ENCODE results near the gene REL. TPM values are rescaled to one million over a fixed set of nuclear protein-coding genes. Genes with fewer than 3 reads are reported as not detected.
"Not testable (repeated sequence)": the region's sequence is repeated elsewhere in the genome, so short reads cannot be mapped to it uniquely, and the experiment has no call there.

Gene REL
- total RNA-seq, 2 experiments from 2014 or later, result 40.3 to 40.5 TPM

DNA sequence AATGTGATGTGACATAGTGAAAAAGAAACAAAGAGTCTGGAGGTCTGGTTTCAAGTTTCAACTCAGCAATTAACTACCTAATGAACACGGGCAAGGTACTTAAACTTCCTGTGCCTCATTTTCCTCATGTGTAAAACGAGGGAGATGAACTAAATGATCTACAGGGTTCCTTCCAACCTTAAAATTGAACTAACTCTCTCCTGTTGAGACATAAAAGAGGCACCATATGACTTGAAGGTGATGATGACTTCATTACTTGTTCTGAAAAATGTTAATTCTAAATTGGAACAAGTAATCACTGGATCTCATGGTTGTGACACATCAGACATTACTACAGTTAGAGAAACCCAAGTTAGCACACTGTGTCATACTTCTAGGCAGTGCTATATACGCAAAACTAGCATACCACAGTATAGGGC, 8.9 kb upstream of the REL start:
- H3K36me3 Mint-ChIP-seq (ENCODE audit: low read depth), result peaks cover 4% of the 10 kb centered on the region

DNA sequence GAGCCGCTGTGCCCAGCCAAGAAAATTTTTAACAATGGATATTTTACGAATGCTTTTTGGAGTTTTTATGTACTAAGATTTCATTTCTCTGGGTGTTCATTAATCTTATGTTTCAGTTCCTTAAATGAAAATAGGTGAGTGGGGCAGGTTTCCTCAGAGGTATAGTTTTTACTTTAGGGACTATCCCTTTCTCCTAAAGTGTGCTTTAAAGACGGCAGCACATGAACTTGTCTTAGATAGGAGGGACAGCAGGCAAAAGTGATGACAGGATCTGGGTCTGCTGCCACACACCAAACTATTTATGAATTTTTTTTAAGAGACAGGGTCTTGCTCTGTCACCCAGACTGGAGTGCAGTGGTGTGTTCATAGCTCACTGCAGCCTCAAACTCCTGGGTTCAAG, 8.0 kb upstream of the REL start:
- H3K4me1 Mint-ChIP-seq (ENCODE audit: low read depth), result peaks cover 32% of the 10 kb centered on the region
- no peaks in the 10 kb centered on the region for H3K36me3 Mint-ChIP-seq (ENCODE audit: low read depth)
- peak overlapping the region; percentile 69 for H3K27ac Mint-ChIP-seq
- CTCF ChIA-PET, result interaction anchor here (0.6 to 1.1 kb wide), 6 partner anchors 13 to 144 kb away, joined by 3 to 7 read pairs (median 3); partner anchors contain the start of gene PEX13
- H3K4me3 Mint-ChIP-seq, result no peak overlapping the region
- intact Hi-C loops (cut with micrococcal nuclease), result loop anchor here (1.0 to 2.0 kb wide), 4 partner anchors 8 to 1325 kb away; partner anchors contain the start of genes PEX13 and REL
- no peaks in the 10 kb centered on the region for H3K27me3 Mint-ChIP-seq (ENCODE audit: low read depth)
- peak; percentile 51 for DNase-seq
- peaks cover 6% of the 10 kb centered on the region for H3K9me3 Mint-ChIP-seq

More for the DNA sequence above, 8.9 kb upstream of the REL start:
- H3K9me3 Mint-ChIP-seq, result peaks cover 8% of the 10 kb centered on the region
- peak overlapping the region; percentile 69 for H3K27ac Mint-ChIP-seq
- H3K4me1 Mint-ChIP-seq (ENCODE audit: low read depth), result peaks cover 40% of the 10 kb centered on the region
- H3K27me3 Mint-ChIP-seq (ENCODE audit: low read depth), result no peaks in the 10 kb centered on the region
- intact Hi-C loops (cut with micrococcal nuclease), result loop anchor here (1.0 to 2.0 kb wide), 14 partner anchors 19 to 1326 kb away; partner anchors contain the start of genes PAPOLG and PEX13
- no peak overlapping the region for H3K4me3 Mint-ChIP-seq
- CTCF ChIA-PET, result interaction anchor here (0.6 to 1.1 kb wide), 2 partner anchors 39 to 93 kb away, joined by 3 read pairs; no protein-coding TSS in a partner anchor
- no peak for DNase-seq

DNA sequence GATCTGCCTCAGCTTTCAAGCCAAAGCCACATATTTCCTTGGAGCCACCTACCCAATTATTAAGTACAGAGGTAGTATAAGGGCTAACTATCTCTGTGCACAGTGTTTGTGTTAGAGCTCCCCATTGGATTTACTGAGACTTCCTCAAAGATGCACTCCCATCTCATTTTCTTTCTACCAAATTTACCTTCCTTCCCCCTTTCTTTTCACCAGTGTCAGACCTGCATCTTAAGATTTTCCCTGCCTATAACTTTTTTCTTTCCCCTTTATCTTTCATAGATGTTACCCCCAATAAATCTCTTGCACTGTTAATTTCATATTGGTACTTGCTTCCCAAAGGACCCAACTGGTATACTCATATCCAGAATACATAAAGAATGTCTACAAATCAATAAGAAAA, 5.9 kb upstream of the REL start:
- H3K27ac Mint-ChIP-seq, result no peak overlapping the region
- no peak for DNase-seq
- no peaks in the 10 kb centered on the region for H3K27me3 Mint-ChIP-seq (ENCODE audit: low read depth)
- intact Hi-C loops (cut with micrococcal nuclease), result no loop called here
- H3K4me1 Mint-ChIP-seq (ENCODE audit: low read depth), result peaks cover 33% of the 10 kb centered on the region
- no peaks in the 10 kb centered on the region for H3K36me3 Mint-ChIP-seq (ENCODE audit: low read depth)
- no peak overlapping the region for H3K4me3 Mint-ChIP-seq
- no peaks in the 10 kb centered on the region for H3K9me3 Mint-ChIP-seq
- CTCF ChIA-PET, result interaction anchor here (0.5 to 1.0 kb wide), 3 partner anchors 9 to 148 kb away, joined by 3 to 6 read pairs (median 6); no protein-coding TSS in a partner anchor

DNA sequence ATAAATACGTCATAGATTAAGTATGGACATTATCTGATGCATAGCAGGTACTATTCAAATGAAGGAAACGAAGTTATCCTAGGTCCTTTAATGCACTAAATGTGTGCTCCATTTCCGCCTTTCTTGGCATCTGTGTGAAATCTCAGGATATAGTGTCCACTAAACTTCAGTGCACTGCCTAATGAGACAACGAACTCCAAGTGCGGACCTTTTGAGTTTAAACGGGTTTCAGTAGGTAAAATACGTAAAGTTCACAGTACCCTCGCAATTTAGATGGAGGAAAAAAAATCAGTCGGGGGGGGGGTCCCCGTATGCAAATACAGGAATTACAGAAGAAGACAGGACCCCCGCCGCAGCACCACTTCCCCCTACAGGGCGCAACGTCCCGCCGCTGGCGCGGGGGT, 729 bp upstream of the REL start:
- peak overlapping the region; percentile 87 for H3K27ac Mint-ChIP-seq
- peaks cover 15% of the 10 kb centered on the region for H3K4me1 Mint-ChIP-seq (ENCODE audit: low read depth)
- CTCF ChIA-PET, result interaction anchor here (0.7 to 2.9 kb wide), 6 partner anchors 26 to 118 kb away, joined by 3 to 22 read pairs (median 6); no protein-coding TSS in a partner anchor
- DNase-seq, result no peak
- H3K36me3 Mint-ChIP-seq (ENCODE audit: low read depth), result peaks cover 19% of the 10 kb centered on the region
- intact Hi-C loops (cut with micrococcal nuclease), result loop anchor here (1.0 to 10.0 kb wide), 16 partner anchors 7 to 1316 kb away; partner anchors contain the start of genes B3GNT2, PAPOLG, PEX13 and USP34
- H3K4me3 Mint-ChIP-seq, result peak overlapping the region; percentile 100
- H3K9me3 Mint-ChIP-seq, result no peaks in the 10 kb centered on the region
- H3K27me3 Mint-ChIP-seq (ENCODE audit: low read depth), result no peaks in the 10 kb centered on the region

DNA sequence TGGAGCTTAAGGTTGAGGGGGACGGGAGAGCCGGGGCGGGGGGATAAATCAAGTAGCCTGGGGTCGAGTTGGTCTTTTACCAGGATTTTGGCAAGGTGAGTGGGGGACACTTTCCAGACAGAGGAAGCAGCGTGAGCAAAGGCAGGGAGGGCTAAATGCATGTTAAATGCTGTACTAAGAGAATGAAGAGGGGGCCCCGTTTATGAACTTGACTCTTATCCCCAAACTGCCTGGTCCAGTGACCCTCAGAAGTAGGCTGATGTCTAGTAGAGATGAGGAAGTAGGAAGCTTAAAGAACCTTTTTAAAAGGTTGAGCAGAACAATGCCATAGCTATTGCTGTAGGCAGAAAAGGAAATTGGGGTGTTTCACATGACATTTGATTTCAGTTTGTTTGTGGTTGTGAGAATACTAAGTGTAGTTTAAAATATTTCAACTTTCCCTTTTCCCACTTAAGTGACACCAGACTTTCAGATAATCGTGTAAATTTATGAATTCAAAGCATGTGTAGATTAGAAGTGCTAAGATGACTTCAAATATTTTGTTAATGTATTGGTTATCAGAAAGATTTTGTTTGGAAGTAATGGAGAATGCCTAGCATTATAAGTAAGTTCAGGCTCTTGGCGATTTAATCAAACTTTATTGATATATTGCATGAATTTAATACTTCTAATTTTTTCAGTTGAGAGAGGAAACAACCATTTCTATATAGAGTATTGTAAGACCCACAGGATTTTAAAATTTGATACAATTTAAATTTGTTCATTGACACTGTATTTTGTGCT, 1.8 kb downstream of the REL start:
- Mint-ChIP-seq H3K9me3 (no peaks in the 10 kb centered on the region), H3K27me3 (ENCODE audit: low read depth) (no peaks in the 10 kb centered on the region), H3K4me3 (peak overlapping the region; percentile 100), H3K4me1 (ENCODE audit: low read depth) (peaks cover 32% of the 10 kb centered on the region), H3K36me3 (ENCODE audit: low read depth) (peaks cover 25% of the 10 kb centered on the region), H3K27ac (peak overlapping the region; percentile 98)
- peak; percentile 27 for DNase-seq
- CTCF ChIA-PET, result interaction anchor here (0.5 to 2.9 kb wide), 11 partner anchors 16 to 330 kb away, joined by 3 to 22 read pairs (median 4); partner anchors contain the start of genes BCL11A, PEX13 and PUS10
- intact Hi-C loops (cut with micrococcal nuclease), result loop anchor here (1.0 to 10.0 kb wide), 4 partner anchors 16 to 792 kb away; partner anchors contain the start of gene USP34

DNA sequence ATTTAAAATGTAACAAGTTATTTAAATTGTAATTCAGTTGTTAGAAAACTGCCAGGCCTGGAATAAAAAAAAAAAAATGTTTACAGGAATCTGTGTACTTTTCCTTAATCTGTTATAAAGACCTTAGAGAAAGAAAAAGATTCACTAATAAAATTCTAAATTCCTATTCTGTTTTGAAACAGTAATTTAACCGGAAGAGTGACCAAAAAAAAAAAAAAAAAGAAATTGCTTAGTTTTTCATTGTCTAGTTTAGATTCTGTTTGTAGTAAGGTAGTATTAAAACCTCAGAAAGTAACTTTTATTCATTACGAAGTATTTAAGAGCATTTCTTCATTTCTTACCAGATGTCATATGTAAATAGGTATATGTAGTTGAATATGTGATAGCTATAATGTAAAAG, 2.5 kb downstream of the REL start:
- Mint-ChIP-seq H3K36me3 (ENCODE audit: low read depth) (peaks cover 26% of the 10 kb centered on the region), H3K4me3 (peak overlapping the region; percentile 100), H3K4me1 (ENCODE audit: low read depth) (peaks cover 39% of the 10 kb centered on the region), H3K27me3 (ENCODE audit: low read depth) (no peaks in the 10 kb centered on the region), H3K9me3 (no peaks in the 10 kb centered on the region), H3K27ac (peak overlapping the region; percentile 98)
- intact Hi-C loops (cut with micrococcal nuclease), result loop anchor here (1.0 to 10.0 kb wide), 3 partner anchors 15 to 791 kb away; partner anchors contain the start of gene USP34
- no peak for DNase-seq
- CTCF ChIA-PET, result interaction anchor here (1.0 to 1.7 kb wide), 3 partner anchors 9 to 114 kb away, joined by 5 to 6 read pairs (median 6); no protein-coding TSS in a partner anchor

DNA sequence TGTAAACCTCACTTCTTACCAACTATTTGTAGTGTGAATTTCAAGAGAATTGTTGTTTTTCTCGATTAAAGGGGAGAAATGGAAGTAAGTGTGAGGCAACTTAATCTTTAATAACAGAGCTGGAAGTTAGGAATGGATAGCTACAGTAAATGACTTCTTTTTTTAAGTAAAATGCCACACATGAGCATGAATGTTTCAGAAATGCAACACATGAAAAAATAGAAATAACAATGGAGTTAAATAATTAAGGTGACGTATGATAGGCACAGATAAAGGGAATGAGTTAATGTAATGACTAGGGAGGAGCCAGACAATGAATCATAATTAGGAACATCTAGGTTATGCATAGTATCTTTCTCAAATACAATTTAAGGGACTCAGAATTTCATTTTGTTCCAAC, 3.4 kb downstream of the REL start:
- DNase-seq, result no peak
- peak overlapping the region; percentile 69 for H3K4me3 Mint-ChIP-seq
- no peaks in the 10 kb centered on the region for H3K27me3 Mint-ChIP-seq (ENCODE audit: low read depth)
- peaks cover 33% of the 10 kb centered on the region for H3K36me3 Mint-ChIP-seq (ENCODE audit: low read depth)
- intact Hi-C loops (cut with micrococcal nuclease), result loop anchor here (5.0 to 10.0 kb wide), 2 partner anchors 588 to 790 kb away; partner anchors contain the start of gene USP34
- peaks cover 44% of the 10 kb centered on the region for H3K4me1 Mint-ChIP-seq (ENCODE audit: low read depth)
- CTCF ChIA-PET, result interaction anchor here (1.0 to 1.7 kb wide), 4 partner anchors 10 to 114 kb away, joined by 5 to 7 read pairs (median 6); no protein-coding TSS in a partner anchor
- H3K9me3 Mint-ChIP-seq, result no peaks in the 10 kb centered on the region
- H3K27ac Mint-ChIP-seq, result peak overlapping the region; percentile 80

DNA sequence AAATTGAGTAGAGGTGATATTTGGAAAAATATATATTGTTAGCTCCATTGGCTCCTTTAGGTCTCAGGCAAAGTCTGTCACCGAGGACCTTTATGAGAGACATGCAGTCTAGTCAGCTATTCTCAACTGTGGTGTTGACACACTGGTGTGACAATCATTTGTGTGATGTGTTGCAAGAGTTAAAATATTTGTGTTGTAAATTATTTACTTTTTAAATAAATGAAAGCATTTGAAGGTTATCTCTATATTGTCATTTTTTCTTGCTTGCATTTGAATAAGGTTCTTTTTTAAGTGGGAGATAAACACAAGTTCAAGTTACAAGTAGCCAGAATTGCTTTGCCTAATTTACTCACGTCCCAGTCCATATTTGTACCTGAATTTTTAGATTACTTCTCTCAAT, 4.3 kb downstream of the REL start:
- Mint-ChIP-seq H3K27me3 (ENCODE audit: low read depth) (no peaks in the 10 kb centered on the region), H3K36me3 (ENCODE audit: low read depth) (peaks cover 37% of the 10 kb centered on the region), H3K4me3 (peak overlapping the region; percentile 69), H3K9me3 (no peaks in the 10 kb centered on the region), H3K27ac (peak overlapping the region; percentile 80), H3K4me1 (ENCODE audit: low read depth) (peaks cover 47% of the 10 kb centered on the region)
- intact Hi-C loops (cut with micrococcal nuclease), result loop anchor here (10.0 kb wide), 1 partner anchor 789 kb away; no protein-coding TSS in a partner anchor
- CTCF ChIA-PET, result interaction anchor here (0.6 to 1.7 kb wide), 4 partner anchors 68 to 80 kb away, joined by 3 to 7 read pairs (median 6); no protein-coding TSS in a partner anchor
- no peak for DNase-seq

DNA sequence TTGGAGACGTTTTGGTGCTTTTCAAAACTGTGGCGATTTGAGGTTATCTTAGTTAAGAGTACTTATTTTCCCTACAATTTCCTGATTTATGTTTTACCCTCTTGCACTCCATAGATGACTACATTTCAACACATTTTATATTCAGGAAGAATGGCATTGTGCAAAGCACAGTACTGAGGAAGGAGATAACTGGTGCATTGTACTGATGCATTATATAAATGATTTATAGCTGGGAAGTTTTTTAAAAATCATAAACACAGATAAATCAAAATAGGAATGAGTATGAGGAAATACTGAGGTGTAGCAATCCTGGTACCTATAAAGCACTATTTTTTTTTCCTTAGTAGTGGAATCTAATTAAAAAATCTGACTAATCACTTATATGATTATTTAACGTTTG, 5.6 kb downstream of the REL start:
- CTCF ChIA-PET, result interaction anchor here (0.6 to 1.8 kb wide), 3 partner anchors 13 to 112 kb away, joined by 3 to 9 read pairs (median 3); no protein-coding TSS in a partner anchor
- peaks cover 42% of the 10 kb centered on the region for H3K36me3 Mint-ChIP-seq (ENCODE audit: low read depth)
- H3K9me3 Mint-ChIP-seq, result no peaks in the 10 kb centered on the region
- H3K27me3 Mint-ChIP-seq (ENCODE audit: low read depth), result no peaks in the 10 kb centered on the region
- intact Hi-C loops (cut with micrococcal nuclease), result loop anchor here (10.0 kb wide), 1 partner anchor 788 kb away; no protein-coding TSS in a partner anchor
- peaks cover 58% of the 10 kb centered on the region for H3K4me1 Mint-ChIP-seq (ENCODE audit: low read depth)
- DNase-seq, result no peak
- H3K4me3 Mint-ChIP-seq, result peak overlapping the region; percentile 34
- peak overlapping the region; percentile 62 for H3K27ac Mint-ChIP-seq

DNA sequence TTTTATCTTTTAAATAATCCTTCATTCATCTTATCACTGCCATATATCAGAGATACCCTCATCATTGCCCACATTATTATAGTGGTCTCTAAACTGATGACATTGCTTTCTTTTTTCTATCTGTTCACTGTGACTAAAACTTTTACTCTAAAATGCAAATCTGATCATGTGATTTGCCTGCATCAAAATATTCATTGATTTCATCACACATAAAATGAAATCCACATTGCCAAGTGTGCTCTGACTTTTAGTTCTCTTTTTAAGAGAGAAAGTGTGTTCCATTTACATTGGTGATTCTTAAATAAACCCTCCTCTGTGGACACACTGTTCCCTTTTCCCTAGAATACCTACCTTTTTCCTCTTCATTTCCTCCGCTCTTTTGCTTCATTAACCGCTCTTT, 7.5 kb downstream of the REL start:
- DNase-seq, result no peak
- H3K27me3 Mint-ChIP-seq (ENCODE audit: low read depth), result no peaks in the 10 kb centered on the region
- peak overlapping the region; percentile 76 for H3K27ac Mint-ChIP-seq
- peaks cover 67% of the 10 kb centered on the region for H3K4me1 Mint-ChIP-seq (ENCODE audit: low read depth)
- peaks cover 35% of the 10 kb centered on the region for H3K36me3 Mint-ChIP-seq (ENCODE audit: low read depth)
- peak overlapping the region; percentile 3 for H3K4me3 Mint-ChIP-seq
- CTCF ChIA-PET, result no interaction called here
- intact Hi-C loops (cut with micrococcal nuclease), result loop anchor here (10.0 kb wide), 1 partner anchor 786 kb away; no protein-coding TSS in a partner anchor
- no peaks in the 10 kb centered on the region for H3K9me3 Mint-ChIP-seq

DNA sequence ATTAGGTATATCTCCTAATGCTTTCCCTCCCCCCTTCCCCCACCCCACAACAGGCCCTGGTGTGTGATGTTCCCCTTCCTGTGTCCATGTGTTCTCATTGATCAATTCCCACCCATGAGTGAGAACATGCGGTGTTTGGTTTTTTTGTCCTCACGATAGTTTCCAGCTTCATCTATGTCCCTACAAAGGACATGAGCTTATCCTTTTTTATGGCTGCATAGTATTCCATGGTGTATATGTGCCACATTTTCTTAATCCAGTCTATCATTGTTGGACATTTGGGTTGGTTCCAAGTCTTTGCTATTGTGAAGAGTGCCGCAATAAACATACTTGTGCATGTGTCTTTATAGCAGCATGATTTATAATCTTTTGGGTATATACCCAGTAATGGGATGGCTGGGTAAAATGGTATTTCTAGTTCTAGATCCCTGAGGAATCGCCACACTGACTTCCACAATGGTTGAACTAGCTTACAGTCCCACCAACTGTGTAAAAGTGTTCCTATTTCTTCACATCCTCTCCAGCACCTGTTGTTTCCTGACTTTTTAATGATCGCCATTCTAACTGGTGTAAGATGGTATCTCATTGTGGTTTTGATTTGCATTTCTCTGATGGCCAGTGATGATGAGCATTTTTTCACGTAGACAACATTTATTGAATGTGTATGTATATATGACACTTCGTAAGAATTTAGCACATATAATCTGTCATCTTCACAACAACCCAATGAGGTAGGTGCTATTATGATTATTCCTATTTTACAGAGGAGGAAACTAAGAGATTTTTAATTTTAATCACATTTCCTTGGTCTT, 8.4 kb downstream of the REL start:
- not testable (repeated sequence) for H3K27me3 Mint-ChIP-seq (ENCODE audit: low read depth); H3K9me3 Mint-ChIP-seq; DNase-seq
- H3K4me1 Mint-ChIP-seq (ENCODE audit: low read depth), result peaks cover 68% of the 10 kb centered on the region
- peaks cover 39% of the 10 kb centered on the region for H3K36me3 Mint-ChIP-seq (ENCODE audit: low read depth)
- H3K27ac Mint-ChIP-seq, result peak overlapping the region; percentile 62
- intact Hi-C loops (cut with micrococcal nuclease), result loop anchor here (10.0 kb wide), 1 partner anchor 785 kb away; no protein-coding TSS in a partner anchor
- CTCF ChIA-PET, result interaction anchor here (0.6 to 1.0 kb wide), 2 partner anchors 70 to 94 kb away, joined by 3 read pairs; no protein-coding TSS in a partner anchor
- peak overlapping the region; percentile 10 for H3K4me3 Mint-ChIP-seq
